Neuronal stem cell (in vitro differentiated cells): Measurements from ENCODE around the gene PCDHB9.
A peak's percentile ranks its signal among the peaks of the same experiment; 100 is the strongest.
"Not testable (repeated sequence)": the region's sequence is repeated elsewhere in the genome, so short reads cannot be mapped to it uniquely, and the experiment has no call there.

Experiments used
- DNase-seq: peaks from one replicate; pipeline ENCODE4 v3.0.0-alpha.2; 2013; ENCODE audit warnings: low spot score
- H2AFZ ChIP-seq: one replicate; pipeline ENCODE4 v1.6.1; 2013; ENCODE audit warnings: mild to moderate bottlenecking, low read length, inconsistent platforms
- H2AK5ac ChIP-seq: 2 replicates; pipeline ENCODE4 v1.6.1; 2013; ENCODE audit warnings: low read depth, mild to moderate bottlenecking, inconsistent platforms, low read length, moderate library complexity, mixed read lengths
- H2BK120ac ChIP-seq: 2 replicates; pipeline ENCODE4 v1.6.1; 2013; ENCODE audit warnings: low read depth, mild to moderate bottlenecking, inconsistent platforms, low read length, moderate library complexity, mixed read lengths
- H2BK12ac ChIP-seq: one replicate; pipeline ENCODE4 v1.6.1; 2013; ENCODE audit warnings: low read length, inconsistent platforms
- H2BK15ac ChIP-seq: 2 replicates; pipeline ENCODE4 v1.6.1; 2013; ENCODE audit warnings: mild to moderate bottlenecking, low read length, inconsistent platforms, mixed read lengths
- H2BK5ac ChIP-seq: one replicate; pipeline ENCODE4 v1.6.1; 2013; ENCODE audit warnings: inconsistent platforms, mild to moderate bottlenecking, low read length, moderate library complexity
- H3K14ac ChIP-seq: one replicate; pipeline ENCODE4 v1.6.1; 2013; ENCODE audit warnings: low read length, inconsistent platforms
- H3K18ac ChIP-seq: 2 replicates; pipeline ENCODE4 v1.6.1; 2013; ENCODE audit warnings: low read length, inconsistent platforms
- H3K23ac ChIP-seq: 2 replicates; pipeline ENCODE4 v1.6.1; 2013; ENCODE audit warnings: low read depth, mild to moderate bottlenecking, mixed read lengths, low read length, inconsistent platforms; ENCODE audit not compliant: poor library complexity
- H3K27ac ChIP-seq: replicated peaks from 3 replicates; pipeline ENCODE4 v1.5.1; 2013; ENCODE audit warnings: low read length, inconsistent platforms
- H3K27me3 ChIP-seq, 3 experiments: 2 replicates each; pipeline ENCODE4 v1.6.1; 2013; ENCODE audit warnings: low read length in 3 of 3, mild to moderate bottlenecking in 2 of 3, inconsistent platforms in 1 of 3, low read depth in 1 of 3, mixed read lengths in 1 of 3, moderate library complexity in 1 of 3; ENCODE audit not compliant: control insufficient read depth in 3 of 3, insufficient read depth in 3 of 3
- H3K36me3 ChIP-seq, 2 donors: replicated peaks in 1 of 2; 2 replicates each; pipeline ENCODE4 v1.6.1; 2013; ENCODE audit warnings: low read length in 2 of 2; ENCODE audit not compliant: control insufficient read depth in 2 of 2, insufficient read depth in 2 of 2
- H3K4ac ChIP-seq: 2 replicates; pipeline ENCODE4 v1.6.1; 2013; ENCODE audit warnings: inconsistent platforms, mild to moderate bottlenecking, low read length, moderate library complexity
- H3K4me1 ChIP-seq, 2 donors: 1 replicate in 1 of 2; 2 replicates in 1 of 2; pipeline ENCODE4 v1.6.1; 2013; ENCODE audit warnings: low read length in 2 of 2, low read depth in 1 of 2; ENCODE audit not compliant: control insufficient read depth in 2 of 2, insufficient read depth in 1 of 2
- H3K4me2 ChIP-seq: one replicate; pipeline ENCODE4 v1.6.1; 2013; ENCODE audit warnings: mild to moderate bottlenecking, low read length, inconsistent platforms; ENCODE audit not compliant: insufficient read depth, poor library complexity, severe bottlenecking
- H3K4me3 ChIP-seq, 2 donors: 2 replicates each; pipeline ENCODE4 v1.5.1; 2013; ENCODE audit warnings: low read length in 2 of 2, mild to moderate bottlenecking in 2 of 2, inconsistent platforms in 1 of 2, moderate library complexity in 1 of 2
- H3K79me1 ChIP-seq: one replicate; pipeline ENCODE4 v1.6.1; 2013; ENCODE audit warnings: low read depth, mild to moderate bottlenecking, inconsistent platforms, low read length, moderate library complexity
- H3K9ac ChIP-seq: one replicate; pipeline ENCODE4 v1.6.1; 2013; ENCODE audit warnings: mild to moderate bottlenecking, low read depth, low read length, inconsistent platforms; ENCODE audit not compliant: poor library complexity
- H3K9me3 ChIP-seq, 2 donors: replicated peaks in 1 of 2; 2 replicates each; pipeline versions ENCODE3 to v1.6.1; 2013; ENCODE audit warnings: low read length in 2 of 2, mild to moderate bottlenecking in 2 of 2, inconsistent platforms in 1 of 2, low read depth in 1 of 2, mixed read lengths in 1 of 2, moderate library complexity in 1 of 2; ENCODE audit not compliant: control insufficient read depth in 2 of 2, insufficient read depth in 1 of 2
- H4K8ac ChIP-seq: one replicate; pipeline ENCODE4 v1.6.1; 2013; ENCODE audit warnings: low read depth, mild to moderate bottlenecking, inconsistent platforms, low read length, moderate library complexity
- H4K91ac ChIP-seq: one replicate; pipeline ENCODE4 v1.6.1; 2013; ENCODE audit warnings: low read length, low read depth, mild to moderate bottlenecking, inconsistent platforms; ENCODE audit not compliant: poor library complexity
- WGBS, 2 donors: extraction: QIAGEN DNeasy Blood & Tissue Kit; methylation state at CpG; one replicate each; pipeline ENCODE4 v1.1.7; 2013; ENCODE audit warnings: missing lambda C conversion rate in 2 of 2, mixed read lengths in 1 of 2; ENCODE audit not compliant: insufficient read length in 2 of 2, insufficient replicate concordance in 1 of 2; ENCODE audit errors: extremely low coverage in 2 of 2; 5-methylcytosine and 5-hydroxymethylcytosine counted together

Gene PCDHB9

GRCh38 chr5:141180313-141180712 lies 6.6 kb upstream of the PCDHB9 start:
- Histone ChIP-seq H3K4me1 (no peaks in the 10 kb centered on the region), H2BK120ac (no peak overlapping the region), H3K18ac (no peak overlapping the region), H3K9ac (no peak overlapping the region), H3K27ac (no peak overlapping the region), H3K4ac (no peak overlapping the region), H3K79me1 (peaks cover 2% of the 10 kb centered on the region), H2BK12ac (no peak overlapping the region), H3K27me3 (no peaks in the 10 kb centered on the region), H4K8ac (no peak overlapping the region), H3K4me2 (no peak overlapping the region), H3K9me3 (peaks cover 7 to 19% of the 10 kb centered on the region in 2 donors), H4K91ac (no peak overlapping the region), H3K4me3 (no peak overlapping the region), H3K23ac (no peak overlapping the region), H2AFZ (no peak overlapping the region), H2BK5ac (no peak overlapping the region), H2AK5ac (no peak overlapping the region), H3K36me3 (no peaks in the 10 kb centered on the region), H2BK15ac (no peak overlapping the region), H3K14ac (no peak overlapping the region)
- DNase-seq, result no peak
- WGBS, 2 donors, result no CpG with 5 or more reads among the region's 1 CpG

- H3K23ac ChIP-seq, result no peak within 1 kb of the TSS
- no peaks in the 10 kb centered on the region for H3K27me3 ChIP-seq
- peak within 1 kb of the TSS; percentile 81 for H2AFZ ChIP-seq
- H3K14ac ChIP-seq, result no peak within 1 kb of the TSS
- H2BK5ac ChIP-seq, result no peak within 1 kb of the TSS
- H4K8ac ChIP-seq, result no peak within 1 kb of the TSS
- whole genome bisulfite sequencing, 2 donors, result no CpG with 5 or more reads among the region's 13 CpGs
- no peak within 1 kb of the TSS for H3K9ac ChIP-seq
- H3K36me3 ChIP-seq, result no peaks in the 10 kb centered on the region
- no peak within 1 kb of the TSS for H3K4ac ChIP-seq
- peak; percentile 50 for DNase-seq
- peaks cover 7 to 29% of the 10 kb centered on the region in 2 donors for H3K9me3 ChIP-seq
- peaks cover 2% of the 10 kb centered on the region for H3K79me1 ChIP-seq
- H3K4me1 ChIP-seq, result no peaks in the 10 kb centered on the region
- H3K4me3 ChIP-seq, result peak within 1 kb of the TSS; percentile 22 to 44
- H2AK5ac ChIP-seq, result no peak within 1 kb of the TSS
- H2BK120ac ChIP-seq, result no peak within 1 kb of the TSS
- no peak within 1 kb of the TSS for H2BK12ac ChIP-seq
- no peak within 1 kb of the TSS for H3K18ac ChIP-seq
- no peak within 1 kb of the TSS for H3K27ac ChIP-seq
- no peak within 1 kb of the TSS for H3K4me2 ChIP-seq
- H2BK15ac ChIP-seq, result no peak within 1 kb of the TSS
- H4K91ac ChIP-seq, result no peak within 1 kb of the TSS
Measured at GRCh38 chr5:141182248-141182647, 4.7 kb upstream of the PCDHB9 start, which contains the start of gene PCDHB16. Gene PCDHB16 (plus strand): TSS chr5:141182387. CDS start chr5:141182560, 173 bp downstream.

- not testable (repeated sequence) for H3K36me3 ChIP-seq, H3K14ac ChIP-seq, H4K91ac ChIP-seq, H3K27me3 ChIP-seq, H2AFZ ChIP-seq, H4K8ac ChIP-seq, H2BK5ac ChIP-seq, H3K79me1 ChIP-seq, H3K27ac ChIP-seq, DNase-seq, H2BK15ac ChIP-seq, H3K4me1 ChIP-seq, H2BK120ac ChIP-seq, H3K9ac ChIP-seq, H3K4ac ChIP-seq, H3K18ac ChIP-seq, H2AK5ac ChIP-seq, H3K4me2 ChIP-seq, H3K23ac ChIP-seq, H2BK12ac ChIP-seq, H3K4me3 ChIP-seq
- whole genome bisulfite sequencing, 2 donors, result no CpG with 5 or more reads among the region's 69 CpGs
- H3K9me3 ChIP-seq, result peaks cover 4 to 29% of the 10 kb centered on the region in 2 donors
Measured at GRCh38 chr5:141184117-141184855, 2.7 kb upstream of the PCDHB9 start.

- H3K4ac ChIP-seq, DNase-seq, H3K4me3 ChIP-seq, H3K36me3 ChIP-seq, H2BK5ac ChIP-seq, H4K8ac ChIP-seq, H3K27me3 ChIP-seq, H3K9ac ChIP-seq, H2AFZ ChIP-seq, H4K91ac ChIP-seq, H3K27ac ChIP-seq, H3K79me1 ChIP-seq, H2BK12ac ChIP-seq, H2AK5ac ChIP-seq, H3K14ac ChIP-seq, H2BK15ac ChIP-seq, H3K4me1 ChIP-seq, H3K18ac ChIP-seq, H3K23ac ChIP-seq, H3K4me2 ChIP-seq, H2BK120ac ChIP-seq: not testable (repeated sequence)
- WGBS, 2 donors, result no CpG with 5 or more reads among the region's 37 CpGs
- H3K9me3 ChIP-seq, result peaks cover 3 to 40% of the 10 kb centered on the region in 2 donors
Measured at GRCh38 chr5:141188682-141189081, 1.7 kb downstream of the PCDHB9 start.
